Measurements from ENCODE around the gene RASSF6.

RASSF6 gene

GRCh38 chr4:73660808-73661207, 40.6 kb upstream of the RASSF6 start:
- TF ChIP-seq ZNF707 (tag by site-specific recombination; IDR thresholded peaks at IDR 0.05): no peak
- ChIA-PET CTCF (interaction anchor here (0.7 to 1.6 kb wide), 4 partner anchors 204 to 304 kb away, joined by 3 to 7 read pairs (median 5); no protein-coding TSS in a partner anchor), POLR2A (no interaction called here)
- Histone ChIP-seq H3K4me3 (ENCODE audit: low read depth, low read length) (no peak overlapping the region), H3K36me3 (ENCODE audit: control insufficient read depth in 2 of 2, insufficient read depth in 1 of 2, low read length in 2 of 2) (no peaks in the 10 kb centered on the region), H3K27ac (ENCODE audit: extremely low read depth, low read depth, low read length) (no peak overlapping the region), H3K4me1 (ENCODE audit: control insufficient read depth, insufficient read depth, low read length) (no peaks in the 10 kb centered on the region), H3K9me3 (ENCODE audit: control insufficient read depth, insufficient read depth, low read depth, low read length) (no peaks in the 10 kb centered on the region)

GRCh38 chr4:73653695-73654106, 33.5 kb upstream of the RASSF6 start:
- ChIA-PET POLR2A (interaction anchor here (0.6 to 0.7 kb wide), 2 partner anchors 8 to 64 kb away, joined by 3 to 8 read pairs; no protein-coding TSS in a partner anchor), CTCF (interaction anchor here (0.5 to 6.8 kb wide), 26 partner anchors 9 to 648 kb away, joined by 3 to 73 read pairs (median 4); partner anchors contain the start of gene CXCL3)
- Histone ChIP-seq H3K4me3 (ENCODE audit: low read depth, low read length) (no peak overlapping the region), H3K36me3 (ENCODE audit: control insufficient read depth in 2 of 2, insufficient read depth in 1 of 2, low read length in 2 of 2) (no peaks in the 10 kb centered on the region), H3K9me3 (ENCODE audit: control insufficient read depth, insufficient read depth, low read depth, low read length) (no peaks in the 10 kb centered on the region), H3K27ac (ENCODE audit: extremely low read depth, low read depth, low read length) (no peak overlapping the region), H3K4me1 (ENCODE audit: control insufficient read depth, insufficient read depth, low read length) (no peaks in the 10 kb centered on the region)
- TF ChIP-seq ZNF76 (tag by site-specific recombination; IDR thresholded peaks at IDR 0.05; ENCODE audit: borderline replicate concordance, low read depth) (no peak), ZNF2 (tag by site-specific recombination; IDR thresholded peaks at IDR 0.05) (peak; percentile 63; the same call in 1 of the 2 replicates), ZNF214 (tag by site-specific recombination; IDR thresholded peaks at IDR 0.05; ENCODE audit: borderline replicate concordance) (no peak), WT1 (tag by site-specific recombination; IDR thresholded peaks at IDR 0.05) (no peak), CTCF (tag by site-specific recombination; IDR thresholded peaks at IDR 0.05) (peak; percentile 56; the same call in 1 of the 2 replicates), ZNF654 (tag by site-specific recombination; IDR thresholded peaks at IDR 0.05; ENCODE audit: low read depth) (peak; percentile 94), ZNF701 (tag by site-specific recombination; IDR thresholded peaks at IDR 0.05) (no peak), ZNF549 (tag by site-specific recombination; IDR thresholded peaks at IDR 0.05) (no peak), ZNF362 (tag by site-specific recombination; IDR thresholded peaks at IDR 0.05) (peak; percentile 93), PRDM10 (tag by site-specific recombination; IDR thresholded peaks at IDR 0.05) (no peak)
- TF ChIP-seq, protein P1, sequence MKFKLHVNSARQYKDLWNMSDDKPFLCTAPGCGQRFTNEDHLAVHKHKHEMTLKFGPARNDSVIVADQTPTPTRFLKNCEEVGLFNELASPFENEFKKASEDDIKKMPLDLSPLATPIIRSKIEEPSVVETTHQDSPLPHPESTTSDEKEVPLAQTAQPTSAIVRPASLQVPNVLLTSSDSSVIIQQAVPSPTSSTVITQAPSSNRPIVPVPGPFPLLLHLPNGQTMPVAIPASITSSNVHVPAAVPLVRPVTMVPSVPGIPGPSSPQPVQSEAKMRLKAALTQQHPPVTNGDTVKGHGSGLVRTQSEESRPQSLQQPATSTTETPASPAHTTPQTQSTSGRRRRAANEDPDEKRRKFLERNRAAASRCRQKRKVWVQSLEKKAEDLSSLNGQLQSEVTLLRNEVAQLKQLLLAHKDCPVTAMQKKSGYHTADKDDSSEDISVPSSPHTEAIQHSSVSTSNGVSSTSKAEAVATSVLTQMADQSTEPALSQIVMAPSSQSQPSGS (tag by site-specific recombination; IDR thresholded peaks at IDR 0.05; ENCODE audit: low read depth): peak; percentile 85

GRCh38 chr4:73650250-73650649, 30.0 kb upstream of the RASSF6 start:
- H3K4me1 ChIP-seq (ENCODE audit: control insufficient read depth, insufficient read depth, low read length): no peaks in the 10 kb centered on the region
- ChIA-PET POLR2A (no interaction called here), CTCF (interaction anchor here (0.6 to 6.8 kb wide), 3 partner anchors 76 to 309 kb away, joined by 3 to 73 read pairs (median 7); no protein-coding TSS in a partner anchor)
- no peaks in the 10 kb centered on the region for H3K9me3 ChIP-seq (ENCODE audit: control insufficient read depth, insufficient read depth, low read depth, low read length)
- H3K27ac ChIP-seq (ENCODE audit: extremely low read depth, low read depth, low read length): no peak overlapping the region
- no peak for TF ChIP-seq ZNF510 (tag by site-specific recombination; IDR thresholded peaks at IDR 0.05; ENCODE audit: insufficient replicate concordance)
- H3K4me3 ChIP-seq (ENCODE audit: low read depth, low read length): no peak overlapping the region
- H3K36me3 ChIP-seq (ENCODE audit: control insufficient read depth in 2 of 2, insufficient read depth in 1 of 2, low read length in 2 of 2): no peaks in the 10 kb centered on the region
